NCI-H460 (cell line): ENCODE results near the gene PHF21A. TPM values are rescaled to one million over a fixed set of nuclear protein-coding genes. Genes with fewer than 3 reads are reported as not detected.

Source experiments
- DNase-seq: peaks from one replicate; pipeline ENCODE4 v3.0.0-alpha.2; 2016; ENCODE audit warnings: low read depth; ENCODE audit errors: extremely low read depth
- total RNA-seq: library from RNA; depleted of rRNA; stranded (reverse); fragments of >200 nt; shearing (Covaris generic); gene quantifications from 2 replicates; pipeline ENCODE4 v1.2.3, GENCODE V29; 2014

Gene PHF21A
- total RNA-seq, 1 experiment from 2014 or later: 16.1 TPM

DNA sequence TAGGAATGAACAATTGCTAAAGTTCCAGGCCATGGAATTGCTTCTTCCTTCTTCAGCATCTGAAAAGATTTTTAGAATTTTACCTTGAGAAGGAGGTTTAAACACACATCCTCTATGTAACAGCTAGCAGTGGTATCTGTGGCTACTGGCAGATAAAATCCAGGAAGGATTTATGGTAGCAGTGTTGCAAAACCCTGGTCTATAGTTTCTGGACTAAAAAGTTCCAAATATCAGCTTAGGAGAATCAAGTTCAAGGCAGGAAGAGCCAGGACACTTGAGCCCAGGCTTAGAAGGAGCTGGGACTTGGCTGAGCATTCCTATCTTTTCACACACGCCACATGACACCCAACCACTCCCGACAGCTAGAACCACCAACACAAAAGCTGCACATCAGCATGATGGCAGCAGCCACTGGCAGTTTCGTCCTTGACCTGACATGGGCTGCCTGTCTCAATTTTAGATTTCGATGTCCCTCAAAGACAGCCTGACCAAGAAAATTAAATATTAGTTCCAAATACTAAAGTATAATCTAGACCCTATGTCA, 184.7 kb downstream of the PHF21A start:
- DNase-seq: no peak

- DNase-seq: no peak
Measured at GRCh38 chr11:45935349-45936064, 185.7 kb downstream of the PHF21A start.

DNA sequence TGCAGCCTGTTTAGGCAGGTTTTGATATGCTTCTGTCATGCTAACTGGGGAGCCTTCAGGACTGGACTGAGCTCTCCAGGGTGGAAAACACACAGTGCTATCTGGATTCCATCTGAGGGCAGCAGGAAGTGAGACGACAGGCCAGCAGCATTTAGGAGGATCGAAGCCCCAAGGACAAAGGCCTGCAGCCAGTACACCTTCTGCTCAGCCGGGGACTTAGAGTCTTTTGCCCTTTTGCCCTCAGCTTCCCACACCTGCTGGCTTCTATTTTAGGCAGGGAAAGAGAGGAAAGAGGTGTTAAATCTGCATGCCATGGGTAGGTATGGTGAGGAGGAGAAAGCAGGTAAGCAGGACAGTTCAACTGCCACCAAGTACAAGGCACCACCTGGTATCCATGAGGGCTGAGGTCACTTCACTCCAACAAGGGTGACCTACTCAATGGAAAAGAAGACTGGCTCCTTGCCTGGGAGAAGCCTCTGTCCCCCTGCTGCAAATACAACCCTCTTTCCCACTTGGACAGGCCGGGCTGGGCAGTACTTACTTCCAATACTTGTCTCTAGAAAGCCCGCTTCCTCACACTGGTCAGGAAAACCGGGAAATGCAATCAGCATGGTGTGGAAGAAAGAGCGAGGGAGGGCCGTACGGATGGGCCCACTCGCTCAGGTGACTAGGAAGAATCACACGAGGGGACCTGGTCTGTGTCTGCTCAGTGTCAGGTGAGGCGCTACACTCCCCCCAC, 186.5 kb downstream of the PHF21A start:
- DNase-seq: no peak

- no peak for DNase-seq
Measured at GRCh38 chr11:45933846-45934579, 187.2 kb downstream of the PHF21A start.

DNA sequence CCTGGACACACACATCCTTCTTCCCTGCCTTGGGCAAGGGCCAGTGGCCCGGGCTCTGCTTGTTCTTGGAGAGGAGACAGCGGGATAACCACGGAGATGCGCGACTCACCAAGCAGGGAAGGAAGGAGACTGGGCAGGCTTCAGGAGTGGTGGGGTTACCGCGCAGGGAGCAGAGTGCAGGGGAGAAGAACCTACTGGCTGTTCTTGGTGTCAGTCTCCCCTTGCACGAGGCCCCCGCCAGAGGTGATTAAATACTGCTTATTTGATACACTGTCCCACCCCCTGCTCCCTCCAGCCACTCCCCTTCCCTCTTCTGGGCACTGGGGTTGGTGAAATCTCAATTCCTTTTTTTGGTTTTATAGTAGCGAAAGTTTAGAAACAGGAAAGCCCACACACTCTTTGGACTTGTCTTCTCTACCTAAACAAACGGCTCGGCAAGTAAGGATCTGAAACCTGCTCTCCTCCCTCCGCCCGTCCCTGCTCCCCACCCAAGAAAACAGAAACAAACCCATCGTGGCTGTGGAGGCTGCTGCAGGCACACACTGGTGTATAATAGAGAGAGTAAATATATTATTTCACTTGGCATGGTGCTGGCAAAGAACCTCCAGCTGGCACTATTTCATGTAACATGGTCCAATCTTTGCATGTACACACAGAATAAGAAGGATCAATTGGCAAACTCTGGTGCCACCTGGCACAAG, 188.0 kb downstream of the PHF21A start:
- no peak for DNase-seq

- DNase-seq: no peak
Measured at GRCh38 chr11:45932217-45932616, 189.0 kb downstream of the PHF21A start.

DNA sequence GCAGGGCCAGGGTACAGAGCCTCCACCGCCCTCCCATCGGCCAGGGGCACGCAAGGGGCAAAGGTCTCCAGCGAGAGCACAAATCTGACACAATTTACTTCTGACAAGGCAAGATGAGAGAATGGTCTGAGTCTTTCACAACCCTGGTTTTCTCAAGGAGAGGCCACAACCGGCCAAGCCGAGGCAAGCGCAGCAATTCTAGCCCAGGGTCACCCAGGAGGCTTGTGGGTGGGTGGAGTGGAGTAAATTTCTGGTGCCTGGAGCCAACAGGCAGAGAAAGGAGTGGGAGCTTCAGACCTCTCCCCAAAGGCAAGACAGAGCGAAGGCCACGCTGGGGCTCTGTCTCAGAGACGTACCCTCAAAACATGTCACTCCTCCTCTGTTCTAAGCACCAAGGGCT, 189.5 kb downstream of the PHF21A start:
- no peak for DNase-seq

DNA sequence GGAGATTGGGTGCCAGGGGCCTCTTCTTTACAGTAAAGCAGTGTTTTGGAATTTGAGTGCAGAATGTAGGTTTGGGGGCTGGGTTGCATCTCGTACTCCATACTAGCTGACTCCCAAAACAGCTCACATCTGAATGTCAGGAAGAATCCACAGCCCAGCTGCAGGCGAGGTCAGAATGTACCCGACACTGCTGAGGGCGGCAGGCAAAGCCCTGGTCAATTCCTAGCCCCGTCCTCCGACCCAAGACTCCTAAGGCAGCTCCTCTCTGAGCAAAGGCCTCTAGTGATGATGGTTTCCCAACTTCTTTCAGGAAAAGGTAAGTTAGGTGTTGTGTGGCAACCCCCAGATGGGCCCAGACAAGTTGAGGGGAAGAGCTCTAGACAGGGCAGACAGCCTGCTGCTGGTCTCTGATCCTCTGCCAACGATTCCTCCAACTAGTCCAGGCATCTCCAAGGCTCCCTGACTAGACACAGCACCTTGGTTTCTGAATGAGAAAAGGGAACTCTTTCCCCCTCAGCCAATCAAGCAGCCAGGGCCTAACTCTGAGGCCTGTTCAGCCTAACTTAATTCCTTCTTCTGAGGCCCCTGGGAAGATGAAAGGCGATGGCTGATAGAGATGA, 190.2 kb downstream of the PHF21A start:
- DNase-seq: no peak

DNA sequence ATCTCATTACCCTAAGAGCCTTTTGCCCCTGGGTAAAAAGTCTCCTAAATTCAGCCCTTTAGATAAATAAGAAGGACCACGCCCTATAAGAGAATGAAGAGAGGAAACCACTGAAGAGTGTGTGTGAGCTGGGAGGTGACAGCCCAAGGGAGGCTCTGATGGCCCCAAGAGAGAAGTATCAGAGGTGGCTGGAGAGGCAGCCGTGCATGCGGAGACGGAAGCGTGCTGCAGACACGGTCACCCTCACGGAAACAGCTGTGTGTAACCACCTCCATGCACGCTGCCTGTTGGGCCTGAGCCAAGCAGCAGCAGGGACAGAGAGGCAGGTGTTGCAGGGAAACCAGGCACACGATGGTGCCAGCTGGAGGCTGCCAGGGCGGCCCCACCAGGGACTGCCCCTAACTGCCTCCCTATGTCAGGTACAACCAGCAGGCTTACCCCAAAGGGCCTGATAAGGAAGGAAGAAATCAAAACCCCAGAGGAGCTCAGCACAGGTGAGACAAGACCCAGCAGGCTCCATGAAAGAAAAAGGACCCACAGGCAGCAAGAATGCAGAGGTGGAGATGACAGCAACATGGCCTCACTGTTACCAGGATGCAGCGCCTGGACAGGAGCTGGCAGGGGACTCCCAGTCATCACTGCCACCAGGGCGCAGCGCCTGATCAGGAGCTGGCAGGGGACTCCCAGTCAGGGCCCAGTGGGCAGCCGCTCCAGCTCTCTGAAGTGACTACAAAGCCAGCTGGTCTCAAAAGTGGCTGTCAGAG, 191.0 kb downstream of the PHF21A start:
- DNase-seq: no peak

- no peak for DNase-seq
Measured at GRCh38 chr11:45929486-45930030, 191.7 kb downstream of the PHF21A start.

- DNase-seq: no peak
Measured at GRCh38 chr11:45928535-45929215, 192.6 kb downstream of the PHF21A start.

DNA sequence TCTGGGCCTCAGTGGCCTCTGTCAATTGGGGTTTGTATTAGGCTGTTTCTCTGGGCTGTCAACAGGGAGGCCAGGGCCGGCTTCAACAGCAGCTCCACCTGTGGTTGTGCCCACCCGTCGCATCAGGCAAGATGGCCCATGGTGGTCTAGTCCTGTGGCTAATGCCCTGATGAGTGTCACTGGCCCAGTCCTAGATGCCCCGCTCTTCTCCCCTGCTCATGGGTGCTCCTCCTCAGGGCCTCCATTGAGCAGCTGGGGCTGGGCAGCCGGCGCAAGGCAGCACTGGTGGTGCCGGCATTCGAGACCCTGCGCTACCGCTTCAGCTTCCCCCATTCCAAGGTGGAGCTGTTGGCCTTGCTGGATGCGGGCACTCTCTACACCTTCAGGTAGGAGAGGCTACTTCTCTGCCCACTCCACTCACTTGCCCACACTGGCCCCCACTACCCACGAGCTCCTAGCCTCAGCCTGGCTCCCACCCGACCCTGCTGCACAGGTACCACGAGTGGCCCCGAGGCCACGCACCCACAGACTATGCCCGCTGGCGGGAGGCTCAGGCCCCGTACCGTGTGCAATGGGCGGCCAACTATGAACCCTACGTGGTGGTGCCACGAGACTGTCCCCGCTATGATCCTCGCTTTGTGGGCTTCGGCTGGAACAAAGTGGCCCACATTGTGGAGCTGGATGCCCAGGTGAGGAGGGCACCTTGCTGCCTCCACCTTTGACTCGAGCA, 193.4 kb downstream of the PHF21A start:
- DNase-seq: no peak

DNA sequence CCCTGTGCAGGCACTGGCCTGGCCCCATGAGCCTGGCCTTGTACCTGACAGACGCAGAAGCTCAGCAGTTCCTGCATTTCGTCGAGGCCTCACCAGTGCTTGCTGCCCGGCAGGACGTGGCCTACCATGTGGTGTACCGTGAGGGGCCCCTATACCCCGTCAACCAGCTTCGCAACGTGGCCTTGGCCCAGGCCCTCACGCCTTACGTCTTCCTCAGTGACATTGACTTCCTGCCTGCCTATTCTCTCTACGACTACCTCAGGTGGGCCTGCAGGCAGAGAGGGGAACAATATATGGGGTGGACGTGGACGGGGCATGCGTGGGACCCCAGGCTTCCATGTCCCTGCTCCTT, 193.9 kb downstream of the PHF21A start:
- DNase-seq: no peak

GRCh38 chr11:45926536-45927331, 194.5 kb downstream of the PHF21A start:
- no peak for DNase-seq

DNA sequence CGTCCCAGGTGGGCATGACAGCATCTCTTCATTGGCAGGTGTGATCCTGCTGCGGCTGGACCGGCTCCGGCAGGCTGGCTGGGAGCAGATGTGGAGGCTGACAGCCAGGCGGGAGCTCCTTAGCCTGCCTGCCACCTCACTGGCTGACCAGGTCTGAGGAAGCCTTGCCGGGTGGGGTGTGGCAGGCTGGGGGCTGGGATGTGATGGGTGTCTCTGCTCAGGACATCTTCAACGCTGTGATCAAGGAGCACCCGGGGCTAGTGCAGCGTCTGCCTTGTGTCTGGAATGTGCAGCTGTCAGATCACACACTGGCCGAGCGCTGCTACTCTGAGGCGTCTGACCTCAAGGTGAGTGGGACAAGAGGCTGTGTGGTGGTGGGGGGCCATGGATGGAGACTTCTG, 195.3 kb downstream of the PHF21A start:
- no peak for DNase-seq

- no peak for DNase-seq
Measured at GRCh38 chr11:45925550-45925949, 195.7 kb downstream of the PHF21A start.

DNA sequence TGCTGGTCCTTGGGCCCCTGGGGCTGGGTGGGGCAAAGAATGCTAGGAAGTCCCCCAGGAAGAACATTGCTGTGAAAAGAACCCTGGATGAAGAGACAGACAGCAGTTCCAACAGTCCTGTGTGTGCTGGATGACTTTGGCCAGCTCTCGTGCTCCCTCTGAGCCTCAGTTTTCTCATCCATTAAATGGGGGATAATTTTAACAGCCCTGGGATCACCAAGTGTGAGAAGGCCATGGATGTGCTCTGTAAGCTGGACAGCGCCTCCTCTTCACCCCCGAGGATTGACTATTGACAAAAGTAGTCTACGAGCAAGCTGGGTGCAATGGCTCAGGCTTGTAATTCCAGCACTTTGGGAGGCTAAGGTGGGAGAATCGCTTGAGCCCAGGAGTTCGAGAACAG, 196.3 kb downstream of the PHF21A start:
- DNase-seq: no peak
